Right lobe of liver (tissue), 4 donors: ENCODE measurements around the gene SCAF8.

ENCODE experiments used
- CTCF ChIP-seq, 4 donors: fragments of 200-600 bp in 3 of 4; fragments of 450-650 bp in 1 of 4; IDR thresholded peaks; one replicate each; pipeline versions ENCODE4 v1.5.1 to v1.8.0; 2016 to 2022; ENCODE audit warnings: antibody characterized with exemption in 4 of 4, mild to moderate bottlenecking in 2 of 4
- POLR2A ChIP-seq: fragments of 450-650 bp; IDR thresholded peaks from one replicate; pipeline ENCODE4 v1.6.1; 2017; ENCODE audit warnings: antibody characterized with exemption, mild to moderate bottlenecking
- donor health status: DM: no; HTN: no; CAD: no.
- donor health status: DM: no; HTN: no; CAD: no.
- donor health status: DM: no; HTN: yes; CAD: no.

DNA sequence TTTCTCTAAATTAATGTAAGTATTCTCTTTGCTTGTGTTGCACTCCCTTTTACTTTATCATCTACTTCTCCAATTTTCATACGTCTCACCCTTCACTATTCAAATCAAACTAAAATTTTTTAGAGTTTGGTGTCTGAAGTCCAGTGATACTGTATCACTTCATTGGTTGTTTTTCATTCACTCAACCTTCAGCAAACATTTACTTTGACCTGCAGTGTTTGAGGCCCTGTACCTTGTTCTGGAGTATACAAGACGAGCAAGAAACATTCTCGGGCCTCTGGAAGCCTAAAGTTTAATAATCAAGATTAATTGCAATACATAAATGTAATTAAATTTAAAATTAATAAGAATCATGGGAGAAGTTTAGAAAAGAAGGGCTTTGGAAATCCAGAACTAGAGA, 64.6 kb downstream of the SCAF8 start:
- TF ChIP-seq CTCF (IDR thresholded peaks at IDR 0.05) (no peak), POLR2A (no peak)
